ENCODE data around the gene CFAP97.

GRCh38 chr4:185142912-185143600, 60.7 kb downstream of the CFAP97 start, which contains the start of gene SLC25A4:
- TF ChIP-seq EZH2 (IDR thresholded peaks at IDR 0.05; ENCODE audit: low read length) = no peak
- TF ChIP-seq, protein P1, sequence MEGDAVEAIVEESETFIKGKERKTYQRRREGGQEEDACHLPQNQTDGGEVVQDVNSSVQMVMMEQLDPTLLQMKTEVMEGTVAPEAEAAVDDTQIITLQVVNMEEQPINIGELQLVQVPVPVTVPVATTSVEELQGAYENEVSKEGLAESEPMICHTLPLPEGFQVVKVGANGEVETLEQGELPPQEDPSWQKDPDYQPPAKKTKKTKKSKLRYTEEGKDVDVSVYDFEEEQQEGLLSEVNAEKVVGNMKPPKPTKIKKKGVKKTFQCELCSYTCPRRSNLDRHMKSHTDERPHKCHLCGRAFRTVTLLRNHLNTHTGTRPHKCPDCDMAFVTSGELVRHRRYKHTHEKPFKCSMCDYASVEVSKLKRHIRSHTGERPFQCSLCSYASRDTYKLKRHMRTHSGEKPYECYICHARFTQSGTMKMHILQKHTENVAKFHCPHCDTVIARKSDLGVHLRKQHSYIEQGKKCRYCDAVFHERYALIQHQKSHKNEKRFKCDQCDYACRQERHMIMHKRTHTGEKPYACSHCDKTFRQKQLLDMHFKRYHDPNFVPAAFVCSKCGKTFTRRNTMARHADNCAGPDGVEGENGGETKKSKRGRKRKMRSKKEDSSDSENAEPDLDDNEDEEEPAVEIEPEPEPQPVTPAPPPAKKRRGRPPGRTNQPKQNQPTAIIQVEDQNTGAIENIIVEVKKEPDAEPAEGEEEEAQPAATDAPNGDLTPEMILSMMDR (optimal IDR thresholded peaks at IDR 0.05 in 1 of 3, IDR thresholded peaks at IDR 0.05 in 1 of 3, conservative IDR thresholded peaks at IDR 0.05 in 1 of 3; ENCODE audit: extremely low read depth in 1 of 3, insufficient read depth in 2 of 3, low read length in 3 of 3) = peak in 2 of 3 experiments; percentile 21 to 48

Measured in keratinocyte (primary cell).